Peyer's patch (tissue), 4 donors: Measurements from ENCODE around the gene MYO6. TPM values are rescaled to one million over a fixed set of nuclear protein-coding genes. Genes with fewer than 3 reads are reported as not detected.
"Not testable (repeated sequence)": the region's sequence is repeated elsewhere in the genome, so short reads cannot be mapped to it uniquely, and the experiment has no call there.

Experiments
- DNase-seq, 3 donors: peaks; one replicate each; pipeline ENCODE4 v3.0.0-alpha.2; 2017 to 2019
- H3K27ac ChIP-seq, 4 donors: fragments of 200-600 bp; sonication (generic); one replicate each; pipeline ENCODE4 v1.5.1; 2016 to 2019
- H3K27me3 ChIP-seq, 2 donors: fragments of 200-600 bp; sonication (generic); one replicate each; pipeline ENCODE4 v1.5.1; 2019
- H3K36me3 ChIP-seq, 3 donors: fragments of 200-600 bp; sonication (generic); one replicate each; pipeline ENCODE4 v1.5.1; 2016 to 2019
- H3K4me1 ChIP-seq, 4 donors: fragments of 200-600 bp; sonication (generic); one replicate each; pipeline ENCODE4 v1.5.1; 2016 to 2019
- H3K4me3 ChIP-seq, 4 donors: fragments of 200-600 bp; sonication (generic); 1 replicate in 3 of 4; 2 replicates in 1 of 4; pipeline ENCODE4 v1.5.1; 2016 to 2019; ENCODE audit warnings: mild to moderate bottlenecking in 1 of 4
- H3K9me3 ChIP-seq, 4 donors: fragments of 200-600 bp; sonication (generic); one replicate each; pipeline ENCODE4 v1.5.1; 2016 to 2019; ENCODE audit warnings: mild to moderate bottlenecking in 1 of 4
- POLR2A ChIP-seq, 2 donors: fragments of 450-650 bp; IDR thresholded peaks; one replicate each; pipeline ENCODE4 v1.5.1; 2017; ENCODE audit warnings: antibody characterized with exemption in 2 of 2, mild to moderate bottlenecking in 2 of 2, moderate library complexity in 2 of 2
- total RNA-seq, 4 donors: library from RNA; depleted of rRNA; stranded (reverse); fragments of >200 nt; gene quantifications; one replicate each; pipeline ENCODE4 v1.1.0, GENCODE V29; 2016
- TF ChIP-seq, protein P1 (sequence below), 6 experiments: fragments of 450-650 bp in 4 of 6; fragments of 200-600 bp in 2 of 6; sonication (generic) in 1 of 6; IDR thresholded peaks; one replicate each; pipeline ENCODE4 v1.5.1; 2017 to 2019; ENCODE audit warnings: antibody characterized with exemption in 6 of 6, mild to moderate bottlenecking in 3 of 6, moderate library complexity in 1 of 6

The MYO6 gene
- total RNA-seq, result 10 to 100 TPM; 60.2 to 89.1 (median 76.2) TPM

DNA sequence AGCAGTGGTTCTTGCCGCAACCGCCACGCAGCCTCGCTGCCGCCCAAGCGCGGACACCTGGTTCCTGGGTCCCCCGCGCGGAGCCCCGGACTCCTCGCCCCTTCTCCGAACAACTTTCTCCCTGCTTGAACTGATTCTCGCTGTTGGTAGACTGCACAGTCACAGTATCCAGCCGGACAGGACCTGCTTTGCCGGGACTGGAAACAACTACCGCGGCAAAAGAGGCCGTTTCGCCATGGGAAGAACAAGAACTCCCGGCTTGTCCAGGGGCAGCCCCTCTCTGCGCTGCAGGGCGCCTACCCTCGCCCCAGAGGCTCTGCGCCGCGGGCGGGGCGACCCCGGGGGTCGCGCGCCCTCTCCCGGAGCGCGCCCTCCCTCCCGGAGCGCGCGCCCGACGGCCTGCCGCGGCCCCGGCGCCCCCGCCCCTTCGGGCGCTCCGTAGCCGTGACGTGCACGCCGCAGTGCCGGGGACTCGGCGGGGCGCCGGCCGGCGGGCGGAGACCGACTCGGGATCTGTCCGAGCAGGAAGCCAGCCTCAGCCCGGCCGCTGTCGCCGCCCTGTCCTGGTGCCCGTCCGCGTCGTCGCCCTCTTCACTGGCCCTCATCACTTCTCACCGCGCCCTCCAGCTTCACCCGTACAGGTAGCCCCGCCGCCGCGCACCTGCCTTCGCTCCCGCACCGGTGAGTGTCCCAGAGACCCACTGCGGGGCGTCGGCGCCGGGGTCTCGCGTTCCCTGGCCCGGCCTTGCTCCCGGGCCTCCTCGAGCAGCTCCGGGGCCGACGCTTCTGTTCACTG is at the start of gene MYO6:
TSS of gene MYO6 (plus strand) at position 497 of the 796 bp plus-strand sequence. CDS start 68,309 bp downstream, outside the sequence.
- peak; percentile 30 to 90 (median 85) for DNase-seq
- Histone ChIP-seq H3K4me1 (peaks cover 0 to 20% (median 0%) of the 10 kb centered on the region in 4 donors), H3K27ac (peak within 1 kb of the TSS; percentile 62 to 95 (median 88)), H3K9me3 (no peaks in the 10 kb centered on the region), H3K27me3 (no peaks in the 10 kb centered on the region), H3K4me3 (peak within 1 kb of the TSS; percentile 68 to 93 (median 92)), H3K36me3 (no peaks in the 10 kb centered on the region)
- TF ChIP-seq, protein P1, sequence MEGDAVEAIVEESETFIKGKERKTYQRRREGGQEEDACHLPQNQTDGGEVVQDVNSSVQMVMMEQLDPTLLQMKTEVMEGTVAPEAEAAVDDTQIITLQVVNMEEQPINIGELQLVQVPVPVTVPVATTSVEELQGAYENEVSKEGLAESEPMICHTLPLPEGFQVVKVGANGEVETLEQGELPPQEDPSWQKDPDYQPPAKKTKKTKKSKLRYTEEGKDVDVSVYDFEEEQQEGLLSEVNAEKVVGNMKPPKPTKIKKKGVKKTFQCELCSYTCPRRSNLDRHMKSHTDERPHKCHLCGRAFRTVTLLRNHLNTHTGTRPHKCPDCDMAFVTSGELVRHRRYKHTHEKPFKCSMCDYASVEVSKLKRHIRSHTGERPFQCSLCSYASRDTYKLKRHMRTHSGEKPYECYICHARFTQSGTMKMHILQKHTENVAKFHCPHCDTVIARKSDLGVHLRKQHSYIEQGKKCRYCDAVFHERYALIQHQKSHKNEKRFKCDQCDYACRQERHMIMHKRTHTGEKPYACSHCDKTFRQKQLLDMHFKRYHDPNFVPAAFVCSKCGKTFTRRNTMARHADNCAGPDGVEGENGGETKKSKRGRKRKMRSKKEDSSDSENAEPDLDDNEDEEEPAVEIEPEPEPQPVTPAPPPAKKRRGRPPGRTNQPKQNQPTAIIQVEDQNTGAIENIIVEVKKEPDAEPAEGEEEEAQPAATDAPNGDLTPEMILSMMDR (IDR thresholded peaks at IDR 0.05), result no peak
- TF ChIP-seq POLR2A (IDR thresholded peaks at IDR 0.05), result peak; percentile 91 to 96

DNA sequence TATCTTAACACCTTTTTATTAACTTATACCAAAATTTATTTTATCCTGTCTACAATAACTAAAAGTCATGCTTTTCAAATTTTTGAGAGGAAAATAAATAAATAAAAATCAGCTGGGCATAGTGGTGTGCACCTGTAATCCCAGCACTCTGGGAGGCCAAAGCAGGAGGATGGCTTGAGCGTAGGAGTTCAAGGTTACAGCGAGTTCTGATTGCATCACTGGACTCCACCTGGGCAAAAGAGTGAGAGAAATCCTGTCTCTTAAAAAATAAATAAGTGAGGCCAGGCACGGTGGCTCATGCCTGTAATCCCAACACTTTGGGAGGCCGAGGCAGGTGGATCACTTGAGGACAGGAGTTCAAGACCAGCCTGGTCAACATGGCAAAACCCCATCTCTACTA is 40.7 kb upstream of the MYO6 start:
- H3K4me3 ChIP-seq, H3K27me3 ChIP-seq, H3K27ac ChIP-seq, H3K4me1 ChIP-seq, H3K9me3 ChIP-seq, DNase-seq: not testable (repeated sequence)
- H3K36me3 ChIP-seq, result peaks cover 0 to 53% (median 0%) of the 10 kb centered on the region in 3 donors

DNA sequence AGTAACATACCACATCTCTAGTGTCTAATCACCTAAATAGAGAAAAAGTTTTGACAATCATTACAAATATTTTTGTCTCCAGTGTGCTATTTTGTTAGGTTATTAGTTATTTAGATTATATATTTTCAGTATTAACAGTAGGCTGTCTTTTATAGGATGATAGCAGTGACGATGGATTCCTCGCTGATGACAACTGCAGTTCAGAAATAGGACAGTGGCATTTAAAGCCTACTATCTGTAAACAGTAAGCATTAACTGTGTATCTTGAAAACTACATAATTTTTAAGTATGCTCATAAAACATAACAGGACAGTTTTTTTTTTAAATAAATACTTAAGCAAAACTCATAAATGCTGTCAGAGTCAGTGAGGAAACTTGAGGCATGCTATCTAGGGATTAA is 37.9 kb upstream of the MYO6 start:
- TF ChIP-seq POLR2A (IDR thresholded peaks at IDR 0.05), result no peak
- TF ChIP-seq, protein P1 (IDR thresholded peaks at IDR 0.05), result no peak
- Histone ChIP-seq H3K4me3 (no peak overlapping the region), H3K9me3 (no peaks in the 10 kb centered on the region), H3K27ac (no peak overlapping the region), H3K27me3 (no peaks in the 10 kb centered on the region), H3K36me3 (peaks cover 0 to 61% (median 0%) of the 10 kb centered on the region in 3 donors), H3K4me1 (no peaks in the 10 kb centered on the region)
- no peak for DNase-seq

- TF ChIP-seq, protein P1 (IDR thresholded peaks at IDR 0.05), result no peak
- no peak for TF ChIP-seq POLR2A (IDR thresholded peaks at IDR 0.05)
- Histone ChIP-seq H3K27ac (no peak overlapping the region), H3K4me3 (no peak overlapping the region), H3K36me3 (peaks cover 0 to 9% (median 0%) of the 10 kb centered on the region in 3 donors), H3K9me3 (no peaks in the 10 kb centered on the region), H3K27me3 (no peaks in the 10 kb centered on the region), H3K4me1 (no peaks in the 10 kb centered on the region)
- no peak for DNase-seq
These were observed 29.9 kb upstream of the MYO6 start for GRCh38 chr6:75719133-75719532.

- Histone ChIP-seq H3K27me3 (no peaks in the 10 kb centered on the region), H3K4me3 (no peak overlapping the region), H3K36me3 (no peaks in the 10 kb centered on the region), H3K4me1 (no peaks in the 10 kb centered on the region), H3K27ac (no peak overlapping the region), H3K9me3 (no peaks in the 10 kb centered on the region)
- DNase-seq, result no peak
- TF ChIP-seq, protein P1 (IDR thresholded peaks at IDR 0.05), result no peak
- no peak for TF ChIP-seq POLR2A (IDR thresholded peaks at IDR 0.05)
These were observed 25.7 kb upstream of the MYO6 start for GRCh38 chr6:75723382-75723781.

GRCh38 chr6:75727206-75727605 is 21.8 kb upstream of the MYO6 start:
- no peak for DNase-seq

DNA sequence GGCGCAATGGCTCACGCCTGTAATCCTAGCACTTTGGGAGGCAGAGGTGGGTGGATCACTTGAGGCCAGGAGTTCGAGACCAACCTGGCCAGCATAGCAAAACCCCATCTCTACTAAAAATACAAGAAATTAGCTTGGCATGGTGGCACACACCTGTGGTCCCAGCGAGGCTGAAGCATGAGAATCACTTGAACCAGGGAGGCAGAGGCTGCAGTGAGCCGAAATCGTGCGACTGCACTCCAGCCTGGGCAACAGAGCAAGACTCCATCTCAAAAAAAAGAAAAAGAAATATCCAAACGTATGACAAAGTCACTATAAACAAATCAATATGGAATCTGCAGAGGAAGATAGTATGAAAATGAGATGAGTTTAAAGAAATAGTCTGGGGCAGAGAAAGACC is 18.0 kb upstream of the MYO6 start:
- not testable (repeated sequence) for H3K27ac ChIP-seq, DNase-seq, H3K36me3 ChIP-seq, H3K27me3 ChIP-seq, H3K4me1 ChIP-seq, H3K9me3 ChIP-seq, H3K4me3 ChIP-seq

More at GRCh38 chr6:75727206-75727605, 21.8 kb upstream of the MYO6 start:
- H3K4me3 ChIP-seq, result no peak overlapping the region
- no peaks in the 10 kb centered on the region for H3K4me1 ChIP-seq
- no peak overlapping the region for H3K27ac ChIP-seq
- H3K36me3 ChIP-seq, result no peaks in the 10 kb centered on the region
- no peaks in the 10 kb centered on the region for H3K9me3 ChIP-seq
- H3K27me3 ChIP-seq, result no peaks in the 10 kb centered on the region
- TF ChIP-seq, protein P1 (IDR thresholded peaks at IDR 0.05), result no peak
- TF ChIP-seq POLR2A (IDR thresholded peaks at IDR 0.05), result no peak
